KOPT-K1 (cell line): ENCODE measurements around the gene COL1A1.

Experiments used
- H3K27ac ChIP-seq: fragments of 200-600 bp; sonication (generic); 2 replicates; pipeline ENCODE4 v1.5.1; 2016; ENCODE audit warnings: antibody characterized with exemption, mild to moderate bottlenecking, low read depth, low read length; ENCODE audit not compliant: poor library complexity, severe bottlenecking
- H3K36me3 ChIP-seq: fragments of 200-600 bp; sonication (generic); 2 replicates; pipeline ENCODE4 v1.5.1; 2017; ENCODE audit warnings: antibody characterized with exemption, mild to moderate bottlenecking, low read length, moderate library complexity; ENCODE audit not compliant: insufficient read depth
- H3K9me3 ChIP-seq: fragments of 200-600 bp; sonication (generic); 2 replicates; pipeline ENCODE4 v1.5.1; 2017; ENCODE audit warnings: antibody characterized with exemption, low read length, mild to moderate bottlenecking; ENCODE audit not compliant: insufficient read depth, poor library complexity, severe bottlenecking

COL1A1 gene

DNA sequence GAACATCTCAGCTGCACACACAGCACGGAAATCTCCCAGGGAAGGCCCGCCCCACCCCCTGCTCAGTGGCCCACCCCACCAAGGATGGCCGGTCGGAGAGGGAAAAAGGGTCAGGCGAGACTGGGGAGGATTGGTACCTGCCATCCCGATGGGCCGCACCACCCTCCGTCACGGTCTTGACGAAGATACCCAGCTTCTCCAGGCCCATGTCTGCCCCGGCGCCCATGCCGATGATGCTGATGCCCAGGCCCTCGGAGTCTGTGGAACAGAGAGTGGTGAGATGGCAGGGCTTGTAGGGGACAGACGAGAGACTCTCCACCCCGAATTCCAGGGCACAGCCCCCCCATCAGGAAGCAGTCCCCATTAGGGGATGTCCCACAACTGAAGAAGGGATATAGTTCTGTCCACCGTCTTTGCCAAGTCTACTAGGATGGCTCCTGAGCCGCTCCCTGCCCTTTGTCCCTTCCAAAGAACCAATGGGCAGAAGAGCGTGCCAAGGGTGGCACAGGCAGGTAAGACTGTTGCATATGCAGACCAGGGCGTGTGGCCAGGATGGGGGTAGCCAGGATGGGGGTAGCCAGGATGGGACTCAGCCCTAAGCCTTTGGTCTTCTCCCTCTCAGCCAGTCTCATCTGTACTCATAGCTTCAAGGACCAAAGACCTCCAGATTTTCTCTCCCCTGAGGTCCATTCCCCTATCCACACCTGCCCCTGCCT is 57.8 kb downstream of the COL1A1 start:
- Histone ChIP-seq H3K27ac (no peak overlapping the region), H3K9me3 (no peaks in the 10 kb centered on the region), H3K36me3 (peaks cover 62% of the 10 kb centered on the region)

DNA sequence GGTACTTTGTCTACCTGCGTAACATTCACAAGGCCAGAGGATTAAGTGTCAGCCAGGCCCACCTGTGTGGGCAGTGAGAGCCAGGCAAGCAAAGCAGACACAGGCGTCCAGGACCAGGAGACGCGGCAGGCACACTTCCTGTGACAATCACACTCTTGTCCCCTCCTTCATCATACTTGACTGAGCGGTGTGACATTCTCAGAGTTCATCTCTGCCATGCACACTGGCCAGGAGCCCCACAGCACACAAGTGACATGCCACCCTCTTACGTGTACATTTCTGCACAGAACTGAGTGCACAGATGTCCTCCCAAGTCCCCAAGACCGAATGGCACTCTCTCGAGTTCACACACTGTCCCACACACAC is 59.7 kb downstream of the COL1A1 start:
- Histone ChIP-seq H3K36me3 (peaks cover 81% of the 10 kb centered on the region), H3K9me3 (no peaks in the 10 kb centered on the region), H3K27ac (no peak overlapping the region)

DNA sequence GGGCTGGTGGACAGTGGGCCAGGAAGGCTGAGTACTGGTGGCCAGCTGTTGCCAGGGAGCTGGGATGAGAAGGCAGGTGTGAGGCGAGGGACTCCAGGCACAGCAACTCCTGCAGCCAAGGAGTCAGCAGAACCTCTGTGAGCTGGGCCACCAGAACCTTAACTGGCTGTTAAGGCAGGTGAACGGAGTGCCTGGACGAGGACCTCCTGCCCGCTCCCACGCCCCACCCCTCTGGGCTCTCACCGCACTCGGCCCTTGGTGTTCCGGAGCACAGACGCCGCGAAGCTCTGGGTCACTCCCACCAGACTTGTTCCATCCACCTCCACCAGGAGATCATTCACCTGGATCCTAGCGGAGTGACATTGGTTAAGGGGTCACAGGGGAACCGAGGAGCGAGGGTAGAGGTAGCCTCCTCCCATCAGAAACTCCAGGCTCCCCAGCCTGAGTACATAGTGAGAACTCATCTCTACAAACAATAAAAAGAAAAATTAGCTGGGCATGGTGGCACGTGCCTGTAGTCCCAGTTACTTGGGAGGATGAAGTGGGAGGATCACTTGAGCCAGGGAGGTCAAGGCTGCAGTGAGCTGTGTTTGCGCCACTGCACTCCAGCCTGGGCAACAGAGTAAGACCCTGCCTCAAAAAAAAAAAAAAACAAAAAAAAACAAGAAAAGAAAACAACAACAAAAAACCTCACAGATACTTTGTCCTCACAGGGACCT is 60.2 kb downstream of the COL1A1 start:
- H3K9me3 ChIP-seq = no peaks in the 10 kb centered on the region
- H3K27ac ChIP-seq = peak overlapping the region; percentile 48
- H3K36me3 ChIP-seq = peaks cover 86% of the 10 kb centered on the region

DNA sequence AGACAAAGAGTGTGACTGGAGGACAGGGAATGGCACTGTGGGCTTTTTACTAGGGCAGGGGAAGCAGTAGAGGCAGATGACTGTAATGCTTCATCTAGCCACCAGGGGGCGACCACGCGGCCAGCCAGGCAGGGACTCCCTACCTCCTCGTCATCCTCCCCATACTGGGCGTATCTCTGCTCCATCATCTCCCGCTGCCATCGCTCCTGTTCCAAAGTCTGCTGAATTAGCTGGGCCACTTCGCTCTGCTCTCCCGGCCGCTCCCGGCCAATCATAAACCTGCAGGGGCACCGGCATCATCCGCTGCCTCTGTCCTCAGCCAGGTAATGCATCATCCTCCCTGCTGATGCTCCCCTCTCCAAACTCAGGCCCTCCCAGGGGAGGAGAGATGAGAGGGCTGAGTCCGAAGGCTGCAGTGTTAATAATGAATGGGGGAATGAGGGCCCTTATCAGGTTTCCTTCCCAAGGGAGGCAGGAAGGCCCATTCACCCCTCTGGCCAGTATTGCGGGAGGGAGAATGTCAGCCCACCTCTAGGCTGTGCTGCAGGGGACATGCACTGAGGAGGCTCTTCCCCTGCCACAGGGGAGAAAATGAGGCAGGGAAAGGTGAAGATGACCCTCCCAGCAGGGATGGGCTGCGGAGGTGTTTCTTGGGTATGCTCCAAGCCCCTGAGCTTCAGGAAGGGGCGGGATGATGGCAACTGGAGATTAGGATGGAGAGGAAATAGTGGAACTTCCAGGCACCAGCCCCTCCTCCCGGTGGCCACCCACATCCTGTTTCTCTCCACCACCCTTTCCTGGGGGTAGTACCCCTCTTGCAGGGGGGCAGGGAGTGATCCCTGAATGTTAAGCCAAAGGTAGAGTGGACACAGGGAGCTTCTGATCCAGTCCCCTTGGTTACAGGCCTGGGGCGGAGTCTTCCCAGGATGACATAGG is 61.2 kb downstream of the COL1A1 start:
- Histone ChIP-seq H3K27ac (peak overlapping the region; percentile 48), H3K36me3 (peaks cover 93% of the 10 kb centered on the region), H3K9me3 (no peaks in the 10 kb centered on the region)

DNA sequence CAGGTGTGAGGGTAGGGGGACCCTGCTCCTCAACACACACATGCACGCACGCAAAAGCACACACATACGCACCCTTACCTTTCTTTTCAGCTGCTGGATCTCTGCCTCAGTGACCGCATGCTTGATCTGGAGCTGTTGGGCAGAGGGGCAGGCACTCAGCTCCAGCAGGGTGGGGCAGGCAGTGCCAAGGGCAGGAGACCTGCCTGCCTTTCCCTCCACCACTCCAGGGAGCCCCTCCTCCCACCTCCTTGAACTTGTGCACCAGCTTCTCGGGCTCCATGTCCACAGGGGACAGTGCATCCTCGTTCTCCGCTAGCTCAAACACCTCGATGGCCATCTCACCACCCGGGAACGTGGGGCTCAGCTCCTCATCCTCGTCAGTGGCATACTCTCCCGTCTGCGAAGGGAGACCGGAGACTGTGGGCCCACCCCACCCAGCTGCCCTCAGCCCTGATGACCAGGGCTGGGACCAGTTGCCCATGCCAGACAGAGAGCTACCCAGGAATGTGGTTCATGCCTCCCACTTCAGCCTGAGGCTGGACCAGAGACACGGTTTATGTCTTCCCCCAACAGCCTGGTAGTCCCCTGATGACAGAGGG is 62.1 kb downstream of the COL1A1 start:
- Histone ChIP-seq H3K9me3 (no peaks in the 10 kb centered on the region), H3K27ac (no peak overlapping the region), H3K36me3 (peaks cover 91% of the 10 kb centered on the region)

DNA sequence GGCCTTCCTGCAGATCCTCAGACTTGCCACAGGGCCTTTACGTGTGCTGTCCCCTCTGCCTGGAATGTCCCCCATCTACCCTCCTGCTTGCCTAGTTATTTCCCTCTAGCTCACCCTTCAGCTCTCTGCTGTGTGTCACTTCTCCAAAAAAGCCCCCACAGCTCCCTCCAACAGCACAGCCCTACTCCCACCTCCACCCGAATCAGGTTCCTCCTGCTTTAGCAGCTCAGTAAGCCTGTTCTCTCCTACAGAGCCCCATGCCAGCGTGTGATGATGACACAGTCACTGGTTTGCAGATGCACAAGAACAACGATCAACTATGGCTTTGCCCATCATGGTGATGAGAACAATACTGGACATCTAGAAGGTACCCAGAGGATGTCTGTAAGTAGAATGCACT is 64.4 kb downstream of the COL1A1 start:
- H3K36me3 ChIP-seq = peaks cover 81% of the 10 kb centered on the region
- no peak overlapping the region for H3K27ac ChIP-seq
- H3K9me3 ChIP-seq = no peaks in the 10 kb centered on the region

DNA sequence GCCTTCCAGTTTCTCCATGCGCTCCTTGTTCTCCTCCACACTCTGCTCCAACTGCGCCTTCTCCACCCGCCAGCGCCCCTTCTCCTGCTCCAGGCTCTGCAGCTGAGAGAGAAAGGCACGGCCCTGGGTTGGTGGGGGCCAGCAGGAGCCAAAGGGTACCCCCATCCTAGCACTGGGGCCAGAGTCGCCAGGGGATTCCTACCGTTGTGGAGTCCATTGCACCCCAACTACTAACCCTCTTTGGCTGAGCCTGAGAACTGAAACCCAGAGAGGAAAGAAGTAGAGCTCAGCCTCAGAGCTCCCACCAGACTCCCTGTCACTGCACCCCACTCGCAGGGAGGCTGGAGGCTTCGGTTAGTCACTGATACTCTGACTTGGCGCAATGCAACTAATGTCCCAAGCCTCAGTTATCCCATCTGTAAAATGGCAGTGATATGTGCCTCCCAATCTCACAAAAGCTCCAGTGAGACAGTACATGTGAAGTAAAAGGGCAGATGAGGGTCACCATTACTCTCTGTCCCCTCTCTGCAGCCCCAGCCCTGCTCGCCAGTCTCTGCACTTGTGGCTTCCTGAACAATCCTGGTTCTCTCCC is 65.2 kb downstream of the COL1A1 start:
- no peak overlapping the region for H3K27ac ChIP-seq
- peaks cover 73% of the 10 kb centered on the region for H3K36me3 ChIP-seq
- no peaks in the 10 kb centered on the region for H3K9me3 ChIP-seq

DNA sequence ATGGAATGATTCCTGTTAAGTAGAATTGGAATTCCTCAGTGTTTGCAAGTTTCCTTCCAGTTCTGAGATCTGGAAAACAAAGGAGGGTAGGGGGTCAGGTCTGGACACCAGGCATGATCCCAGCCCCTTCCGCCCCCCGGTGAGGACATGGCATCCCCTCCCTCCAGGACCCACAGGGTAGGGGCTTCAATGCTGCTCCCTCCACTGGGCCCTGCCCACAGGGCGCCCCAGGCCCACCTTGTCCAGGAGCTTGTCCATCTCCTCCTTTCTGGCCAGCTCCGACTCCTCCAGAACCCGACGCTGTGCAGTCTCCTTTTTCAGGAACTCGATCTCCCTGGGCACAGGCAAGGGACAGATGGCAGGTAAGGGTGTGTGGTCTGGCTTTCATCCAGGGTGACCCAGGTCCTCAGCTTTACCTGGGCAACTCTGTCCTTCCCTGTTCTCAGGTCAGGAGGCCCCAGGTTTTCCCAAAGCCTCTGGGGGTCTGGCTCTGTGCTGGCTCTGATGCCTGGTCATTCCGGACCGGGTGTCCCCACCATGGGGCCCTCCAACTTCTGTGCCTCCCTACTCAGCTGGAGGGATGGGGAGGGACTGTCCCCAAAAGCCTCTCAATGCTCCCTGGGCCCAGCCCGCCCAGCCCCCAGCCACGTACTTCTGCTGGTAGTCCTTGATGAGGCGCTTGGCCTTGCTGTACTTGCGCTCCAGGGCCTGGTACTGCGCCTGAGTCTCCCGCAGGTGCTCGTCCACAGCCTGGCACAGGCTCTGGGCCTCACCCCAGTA is 65.9 kb downstream of the COL1A1 start:
- H3K9me3 ChIP-seq = no peaks in the 10 kb centered on the region
- H3K27ac ChIP-seq = no peak overlapping the region
- peaks cover 66% of the 10 kb centered on the region for H3K36me3 ChIP-seq

DNA sequence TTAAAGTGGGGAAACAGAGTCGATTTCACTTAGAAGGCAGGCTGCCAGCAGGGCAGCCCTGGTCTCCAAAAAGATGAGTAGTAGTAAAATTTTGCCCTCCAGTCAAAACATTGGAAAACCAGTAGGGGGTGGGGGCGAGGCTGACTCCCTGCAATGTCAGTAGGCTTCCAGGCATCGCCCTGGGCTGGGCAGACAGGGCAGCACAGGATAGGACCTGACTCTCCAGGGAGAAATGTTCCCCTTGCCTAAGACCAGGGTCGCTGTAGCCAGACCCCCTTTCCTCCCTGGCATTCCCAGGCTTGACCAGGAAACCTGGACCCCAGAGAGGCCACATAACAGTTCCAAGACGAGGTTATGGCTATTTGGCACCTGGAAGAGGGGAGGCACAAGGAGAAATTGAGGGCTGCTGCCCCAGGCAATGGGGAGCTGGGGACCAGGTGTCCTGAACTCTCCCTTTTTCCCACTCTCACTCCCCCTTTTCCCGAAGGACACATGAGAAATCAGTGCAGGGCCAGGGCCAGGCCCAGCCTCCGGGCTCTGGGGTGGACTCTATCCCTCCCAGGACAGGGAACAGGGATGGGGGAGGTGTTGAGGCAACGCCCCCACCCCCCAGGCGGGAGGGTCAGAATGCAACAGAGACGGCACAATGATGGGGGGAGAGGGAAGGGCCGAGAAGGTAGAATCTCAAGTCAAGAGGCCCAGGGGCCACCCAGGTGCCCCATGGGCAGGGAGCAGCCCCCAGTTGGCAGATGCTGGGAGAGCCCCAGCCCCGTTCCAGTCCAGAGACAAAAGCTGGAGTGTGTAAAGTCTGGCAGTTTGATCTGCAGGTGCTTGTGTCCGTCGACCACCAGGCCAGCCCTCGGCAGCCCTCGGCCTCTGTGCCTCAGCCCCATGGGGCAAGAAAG is 67.0 kb downstream of the COL1A1 start:
- Histone ChIP-seq H3K36me3 (peaks cover 61% of the 10 kb centered on the region), H3K9me3 (no peaks in the 10 kb centered on the region), H3K27ac (no peak overlapping the region)

DNA sequence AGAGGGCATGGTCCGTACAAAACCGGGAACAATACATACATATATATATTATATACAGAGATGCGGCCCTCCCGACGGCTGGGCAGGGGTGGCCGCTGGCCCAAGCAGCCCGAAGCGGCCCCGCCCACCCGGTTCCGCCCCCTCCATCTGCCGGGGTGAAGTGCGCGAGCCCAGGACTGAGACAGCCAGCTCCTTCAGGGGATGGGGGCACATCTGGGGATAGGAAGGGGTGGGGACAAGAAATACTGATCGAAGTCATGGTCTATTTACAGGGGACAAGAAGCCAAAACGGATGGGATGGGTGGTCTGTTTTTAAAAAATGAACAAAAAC is 67.7 kb downstream of the COL1A1 start:
- H3K9me3 ChIP-seq = no peaks in the 10 kb centered on the region
- H3K27ac ChIP-seq = no peak overlapping the region
- H3K36me3 ChIP-seq = peaks cover 53% of the 10 kb centered on the region
